GM20431 (cell line): Measurements from ENCODE around the gene MIX23.

Source experiments
- in situ Hi-C: fragments of 300-500 bp; cut with MseI, MboI; formaldehyde crosslinking; loops from one replicate; pipeline ENCODE4 v1.15.0; 2020; ENCODE audit warnings: low sequenced_read_pairs; ENCODE audit not compliant: unreplicated experiment

MIX23 gene

GRCh38 chr3:122382888-122383666, at the start of gene MIX23:
MIX23 (minus strand) TSS chr3:122383231; CDS start chr3:122383224, 7 bp downstream.
- in situ Hi-C loops, result no loop called here

GRCh38 chr3:122430371-122430770, 47.3 kb upstream of the MIX23 start:
- in situ Hi-C loops, result no loop called here

- in situ Hi-C loops, result no loop called here
Observed at GRCh38 chr3:122427857-122428471, 44.9 kb upstream of the MIX23 start.

- in situ Hi-C loops, result loop anchor here (25.0 kb wide), 1 partner anchor 265 kb away; the partner anchor contains the start of gene PARP14
Observed at GRCh38 chr3:122421836-122422235, 38.8 kb upstream of the MIX23 start.

- in situ Hi-C loops, result loop anchor here (25.0 kb wide), 1 partner anchor 266 kb away; the partner anchor contains the start of gene PARP14
Observed at GRCh38 chr3:122421101-122421500, 38.1 kb upstream of the MIX23 start.

- in situ Hi-C loops, result loop anchor here (25.0 kb wide), 1 partner anchor 270 kb away; the partner anchor contains the start of gene PARP14
Observed at GRCh38 chr3:122416966-122417365, 33.9 kb upstream of the MIX23 start.

- in situ Hi-C loops, result loop anchor here (25.0 kb wide), 1 partner anchor 271 kb away; the partner anchor contains the start of gene PARP14
Observed at GRCh38 chr3:122415762-122416654, 33.0 kb upstream of the MIX23 start, which contains the start of gene WDR5B. WDR5B (minus strand) TSS chr3:122416062; CDS start chr3:122415528, 534 bp downstream.

GRCh38 chr3:122415104-122415744, 32.2 kb upstream of the MIX23 start:
- in situ Hi-C loops, result loop anchor here (25.0 kb wide), 1 partner anchor 272 kb away; the partner anchor contains the start of gene PARP14

GRCh38 chr3:122414391-122414790, 31.4 kb upstream of the MIX23 start:
- in situ Hi-C loops, result loop anchor here (25.0 kb wide), 1 partner anchor 273 kb away; the partner anchor contains the start of gene PARP14

GRCh38 chr3:122410639-122411038, 27.6 kb upstream of the MIX23 start:
- in situ Hi-C loops, result loop anchor here (25.0 kb wide), 1 partner anchor 277 kb away; the partner anchor contains the start of gene PARP14

GRCh38 chr3:122410111-122410510, 27.1 kb upstream of the MIX23 start:
- in situ Hi-C loops, result loop anchor here (25.0 kb wide), 1 partner anchor 277 kb away; the partner anchor contains the start of gene PARP14

- in situ Hi-C loops, result loop anchor here (25.0 kb wide), 1 partner anchor 278 kb away; the partner anchor contains the start of gene PARP14
Observed at GRCh38 chr3:122409446-122409845, 26.4 kb upstream of the MIX23 start.

- in situ Hi-C loops, result loop anchor here (25.0 kb wide), 1 partner anchor 279 kb away; the partner anchor contains the start of gene PARP14
Observed at GRCh38 chr3:122407946-122408345, 24.9 kb upstream of the MIX23 start.

GRCh38 chr3:122406198-122406597, 23.2 kb upstream of the MIX23 start:
- in situ Hi-C loops, result loop anchor here (25.0 kb wide), 1 partner anchor 281 kb away; the partner anchor contains the start of gene PARP14

GRCh38 chr3:122405015-122405414, 22.0 kb upstream of the MIX23 start:
- in situ Hi-C loops, result loop anchor here (25.0 kb wide), 1 partner anchor 282 kb away; the partner anchor contains the start of gene PARP14

- in situ Hi-C loops, result loop anchor here (25.0 kb wide), 1 partner anchor 284 kb away; the partner anchor contains the start of gene PARP14
Observed at GRCh38 chr3:122403489-122403888, 20.5 kb upstream of the MIX23 start.

GRCh38 chr3:122398920-122399319, 15.9 kb upstream of the MIX23 start:
- in situ Hi-C loops, result no loop called here

GRCh38 chr3:122397201-122397600, 14.2 kb upstream of the MIX23 start:
- in situ Hi-C loops, result no loop called here

GRCh38 chr3:122396511-122396910, 13.5 kb upstream of the MIX23 start:
- in situ Hi-C loops, result no loop called here
